Urinary bladder (tissue), 4 donors: Measurements from ENCODE around the gene NPHS1. TPM values are rescaled to one million over a fixed set of nuclear protein-coding genes. Genes with fewer than 3 reads are reported as not detected.

Experiments used
- DNase-seq: peaks from one replicate; pipeline ENCODE4 v3.0.0-alpha.2; 2015; ENCODE audit errors: extremely low spot score
- H3K27ac ChIP-seq: one replicate; pipeline ENCODE4 v1.5.1; 2013; ENCODE audit warnings: low read depth, mild to moderate bottlenecking, moderate library complexity
- H3K36me3 ChIP-seq: one replicate; pipeline ENCODE4 v1.6.1; 2013; ENCODE audit warnings: mild to moderate bottlenecking, moderate library complexity; ENCODE audit not compliant: insufficient read depth
- H3K4me1 ChIP-seq: one replicate; pipeline ENCODE4 v1.6.1; 2013; ENCODE audit warnings: mild to moderate bottlenecking, moderate library complexity; ENCODE audit not compliant: insufficient read depth
- H3K4me3 ChIP-seq: one replicate; pipeline ENCODE4 v1.5.1; 2013; ENCODE audit warnings: low read depth, low read length
- WGBS: extraction: QIAGEN DNeasy Blood & Tissue Kit; methylation state at CpG from one replicate; pipeline ENCODE4 v1.1.7; 2013; 5-methylcytosine and 5-hydroxymethylcytosine counted together
- polyA plus RNA-seq: library from polyadenylated mRNA; stranded (reverse); fragments of 200-250 nt; gene quantifications from one replicate; pipeline ENCODE4 v1.2.3, GENCODE V29; 2013
- total RNA-seq: library from RNA; depleted of rRNA; stranded (reverse); fragments of >200 nt; gene quantifications from one replicate; pipeline ENCODE4 v1.2.3, GENCODE V29; 2014
- donor health status: healthy with polysubstance abuse.
- donor health status: healthy.

The NPHS1 gene
- total and polyA plus RNA-seq, 2 donors, result 0.05 TPM; not detected in 1

GRCh38 chr19:35830986-35831385, 21.3 kb downstream of the NPHS1 start:
- Histone ChIP-seq H3K4me3 (no peak overlapping the region), H3K27ac (no peak overlapping the region), H3K4me1 (no peaks in the 10 kb centered on the region), H3K36me3 (no peaks in the 10 kb centered on the region)
- WGBS, result 78% methylated on average over 18 of the region's 18 CpGs
- DNase-seq, result no peak

- DNase-seq, result peak; percentile 28
- Histone ChIP-seq H3K27ac (no peak overlapping the region), H3K36me3 (no peaks in the 10 kb centered on the region), H3K4me1 (no peaks in the 10 kb centered on the region), H3K4me3 (no peak overlapping the region)
- 4% methylated on average over 12 of the region's 12 CpGs for WGBS
Measured at GRCh38 chr19:35828692-35829301, 23.5 kb downstream of the NPHS1 start.

GRCh38 chr19:35824150-35824549, 28.2 kb downstream of the NPHS1 start:
- no peak for DNase-seq
- H3K36me3 ChIP-seq, result no peaks in the 10 kb centered on the region
- WGBS, result 74% methylated on average over 5 of the region's 5 CpGs
- H3K4me3 ChIP-seq, result no peak overlapping the region
- no peaks in the 10 kb centered on the region for H3K4me1 ChIP-seq
- H3K27ac ChIP-seq, result no peak overlapping the region

GRCh38 chr19:35822579-35822978, 29.7 kb downstream of the NPHS1 start:
- no peak overlapping the region for H3K27ac ChIP-seq
- no peaks in the 10 kb centered on the region for H3K36me3 ChIP-seq
- DNase-seq, result no peak
- no peaks in the 10 kb centered on the region for H3K4me1 ChIP-seq
- 73% methylated on average over 3 of the region's 3 CpGs for WGBS
- no peak overlapping the region for H3K4me3 ChIP-seq

- WGBS, result 56% methylated on average over 3 of the region's 3 CpGs
- DNase-seq, result no peak
- H3K27ac ChIP-seq, result no peak overlapping the region
Measured at GRCh38 chr19:35818445-35818844, 33.9 kb downstream of the NPHS1 start.

GRCh38 chr19:35816846-35817245, 35.5 kb downstream of the NPHS1 start:
- Histone ChIP-seq H3K27ac (no peak overlapping the region), H3K4me3 (no peak overlapping the region), H3K4me1 (no peaks in the 10 kb centered on the region), H3K36me3 (no peaks in the 10 kb centered on the region)
- no peak for DNase-seq
- 84% methylated on average over 9 of the region's 9 CpGs for whole genome bisulfite sequencing

More at GRCh38 chr19:35818445-35818844, 33.9 kb downstream of the NPHS1 start:
- no peaks in the 10 kb centered on the region for H3K4me1 ChIP-seq
- H3K4me3 ChIP-seq, result no peak overlapping the region
- H3K36me3 ChIP-seq, result no peaks in the 10 kb centered on the region

- Histone ChIP-seq H3K4me1 (no peaks in the 10 kb centered on the region), H3K36me3 (no peaks in the 10 kb centered on the region), H3K4me3 (no peak overlapping the region), H3K27ac (no peak overlapping the region)
- 17% methylated on average over 6 of the region's 6 CpGs for WGBS
- DNase-seq, result no peak
Measured at GRCh38 chr19:35816262-35816661, 36.0 kb downstream of the NPHS1 start.

GRCh38 chr19:35813043-35813890, 39.0 kb downstream of the NPHS1 start:
- DNase-seq, result no peak
- Histone ChIP-seq H3K27ac (no peak overlapping the region), H3K4me3 (no peak overlapping the region), H3K36me3 (no peaks in the 10 kb centered on the region), H3K4me1 (no peaks in the 10 kb centered on the region)
- WGBS, result 84% methylated on average over 11 of the region's 11 CpGs

GRCh38 chr19:35812220-35813042, 39.9 kb downstream of the NPHS1 start, which contains the start of gene PRODH2:
Gene PRODH2, minus strand, starts transcription at chr19:35812845. Its CDS starts 40 bp downstream, at chr19:35812805.
- no peaks in the 10 kb centered on the region for H3K36me3 ChIP-seq
- WGBS, result 74% methylated on average over 26 of the region's 26 CpGs
- H3K4me1 ChIP-seq, result no peaks in the 10 kb centered on the region
- H3K4me3 ChIP-seq, result no peak within 1 kb of the TSS
- DNase-seq, result no peak
- no peak within 1 kb of the TSS for H3K27ac ChIP-seq

GRCh38 chr19:35811317-35812219, 40.7 kb downstream of the NPHS1 start:
- Histone ChIP-seq H3K36me3 (no peaks in the 10 kb centered on the region), H3K27ac (no peak overlapping the region), H3K4me1 (no peaks in the 10 kb centered on the region), H3K4me3 (no peak overlapping the region)
- DNase-seq, result no peak
- 70% methylated on average over 18 of the region's 18 CpGs for WGBS

GRCh38 chr19:35807633-35808032, 44.7 kb downstream of the NPHS1 start:
- no peak for DNase-seq
- Histone ChIP-seq H3K27ac (no peak overlapping the region), H3K4me3 (no peak overlapping the region), H3K36me3 (no peaks in the 10 kb centered on the region), H3K4me1 (no peaks in the 10 kb centered on the region)
- WGBS, result 90% methylated on average over 5 of the region's 5 CpGs

- no peak for DNase-seq
- Histone ChIP-seq H3K4me1 (no peaks in the 10 kb centered on the region), H3K4me3 (no peak overlapping the region), H3K36me3 (no peaks in the 10 kb centered on the region), H3K27ac (no peak overlapping the region)
- WGBS, result 85% methylated on average over 18 of the region's 18 CpGs
Measured at GRCh38 chr19:35806597-35806996, 45.7 kb downstream of the NPHS1 start.
